Lower leg skin (tissue), 3 donors: ENCODE results near the gene CYP2U1.

Experiments used
- CTCF ChIP-seq, 3 donors: fragments of 450-650 bp; IDR thresholded peaks; one replicate each; pipeline ENCODE4 v1.5.1; 2016; ENCODE audit warnings: antibody characterized with exemption in 3 of 3, mild to moderate bottlenecking in 3 of 3, moderate library complexity in 2 of 3
- POLR2A ChIP-seq, 2 donors: fragments of 450-650 bp; IDR thresholded peaks; one replicate each; pipeline ENCODE4 v1.6.1; 2016 to 2017; ENCODE audit warnings: antibody characterized with exemption in 2 of 2, mild to moderate bottlenecking in 1 of 2, moderate library complexity in 1 of 2

- TF ChIP-seq POLR2A (IDR thresholded peaks at IDR 0.05) = no peak
- no peak for TF ChIP-seq CTCF (IDR thresholded peaks at IDR 0.05)
Observed at GRCh38 chr4:107890779-107891178, 40.6 kb upstream of the CYP2U1 start.
